HG02759 (cell line): ENCODE results near the gene EFNA4.

Source experiments
- ATAC-seq: cut with Tn5 transposase; IDR thresholded peaks from one replicate; pipeline ENCODE4 v1.9.1; 2021; ENCODE audit warnings: mild to moderate bottlenecking, moderate library complexity; ENCODE audit not compliant: unreplicated experiment

Gene EFNA4

DNA sequence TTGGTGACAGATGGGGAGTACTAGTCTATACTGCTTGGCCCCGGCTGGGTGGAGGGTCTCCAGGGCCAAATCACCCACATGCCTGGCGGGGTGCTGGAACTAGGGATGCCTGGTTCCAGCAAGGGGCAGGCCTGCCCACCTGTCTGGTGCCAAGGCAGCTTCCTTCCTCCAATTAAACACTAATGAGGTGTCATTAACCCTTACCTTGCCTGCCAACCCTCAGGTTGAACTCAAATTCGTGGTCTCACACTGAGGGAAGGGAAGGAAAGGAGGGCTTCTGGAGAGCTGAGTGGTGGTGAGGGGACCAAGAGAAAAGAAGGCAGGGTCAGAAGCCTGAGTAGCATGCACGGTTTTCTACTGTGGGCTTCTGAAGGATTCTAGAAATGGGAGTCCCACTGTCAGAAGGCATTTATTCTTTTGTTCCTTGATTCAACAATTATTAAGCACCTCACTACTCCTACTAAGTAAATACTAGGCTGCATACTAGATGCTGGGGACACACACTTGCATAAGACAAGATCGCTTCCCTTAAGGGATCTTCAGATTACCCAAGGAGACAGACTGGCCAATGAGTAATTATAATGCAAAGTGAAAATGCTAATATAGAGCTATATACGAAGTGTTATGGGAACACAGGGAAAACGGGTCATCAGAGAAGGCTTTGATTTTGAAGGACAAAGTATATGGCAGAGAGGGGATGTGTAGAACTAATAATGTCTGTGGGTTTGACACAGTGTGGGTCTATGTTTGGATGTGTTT, 9.2 kb downstream of the EFNA4 start:
- no peak for ATAC-seq

GRCh38 chr1:155073377-155074242, 10.1 kb downstream of the EFNA4 start:
- ATAC-seq, result no peak

DNA sequence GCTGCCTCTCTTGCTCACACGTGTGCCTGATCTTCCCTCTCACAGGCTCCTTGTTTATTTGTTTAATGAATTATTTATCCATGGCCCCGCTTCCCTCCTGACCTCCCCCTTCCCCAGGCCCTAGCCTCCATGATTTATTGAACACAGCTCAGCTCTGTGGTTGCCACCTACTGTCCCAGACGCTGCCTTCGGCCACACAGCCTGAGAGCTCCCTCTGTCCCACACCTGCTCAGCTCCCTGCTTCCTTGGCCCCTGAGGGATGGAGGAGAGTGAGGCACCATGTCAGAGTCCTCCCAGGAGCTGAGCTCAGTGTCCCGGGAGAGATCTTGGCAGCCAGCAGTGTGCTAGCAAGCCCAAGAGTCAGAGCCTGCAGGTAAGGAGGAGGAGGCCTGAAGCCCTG, 12.0 kb downstream of the EFNA4 start:
- ATAC-seq, result no peak

- ATAC-seq, result no peak
These were observed 12.8 kb downstream of the EFNA4 start for GRCh38 chr1:155076371-155076770.

DNA sequence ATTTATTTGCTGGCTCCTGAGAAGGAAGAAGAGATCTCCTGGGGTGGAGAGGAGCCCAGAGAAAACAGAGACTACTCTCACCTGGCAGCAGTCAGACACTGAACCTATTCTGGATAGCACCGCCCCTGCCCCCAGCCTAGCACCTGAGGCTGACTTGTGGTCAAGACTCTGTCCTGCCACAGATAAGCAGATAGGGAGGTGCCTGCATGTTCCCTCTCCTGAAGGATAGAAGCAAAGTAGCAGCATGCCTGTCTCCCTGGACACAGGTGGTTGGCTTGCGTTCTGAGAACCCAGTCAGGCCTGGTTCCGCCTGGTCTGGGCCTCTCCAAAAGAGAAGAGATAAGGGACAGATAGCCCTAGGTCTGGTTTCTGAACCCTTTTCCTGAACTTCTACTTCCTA, 13.8 kb downstream of the EFNA4 start:
- ATAC-seq, result no peak

DNA sequence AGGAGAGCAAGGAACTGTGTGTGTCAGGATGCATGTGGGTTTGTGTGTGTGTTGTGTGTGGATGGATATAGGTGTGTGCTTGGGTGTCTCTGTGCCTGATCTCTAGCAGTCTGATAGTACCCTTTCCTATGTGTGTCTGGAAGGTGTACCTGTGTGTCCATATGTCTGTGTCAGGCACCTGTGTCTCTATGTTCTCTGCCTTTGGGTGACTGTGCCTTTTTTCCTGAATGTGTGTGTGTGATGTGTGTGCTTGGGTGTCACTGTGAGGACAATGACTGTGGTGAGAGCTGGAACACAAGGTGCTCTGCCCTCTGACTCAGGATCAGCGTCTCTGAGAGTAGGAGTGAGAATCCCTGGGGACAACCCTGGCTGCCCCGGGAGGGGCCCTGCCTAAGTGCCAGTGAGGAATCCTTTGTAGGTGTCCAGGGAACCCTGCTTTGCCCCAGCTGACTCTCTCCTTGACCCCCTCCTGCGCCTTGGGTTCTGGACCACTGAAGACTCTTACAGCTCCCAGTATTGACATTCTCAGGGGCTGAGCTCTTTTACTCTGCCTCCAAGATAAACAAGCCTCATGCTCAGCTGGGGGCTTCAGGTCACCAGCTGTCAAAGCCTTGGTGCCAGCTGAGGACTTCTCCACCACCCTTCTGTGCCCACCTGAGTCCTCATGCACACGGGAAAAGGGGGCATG, 14.4 kb downstream of the EFNA4 start:
- no peak for ATAC-seq

- ATAC-seq, result peak; percentile 58
These were observed 15.1 kb downstream of the EFNA4 start, which contains the start of gene EFNA3 for GRCh38 chr1:155078469-155079209. Gene EFNA3 (plus strand): TSS chr1:155078837. CDS start chr1:155078942, 105 bp downstream.

DNA sequence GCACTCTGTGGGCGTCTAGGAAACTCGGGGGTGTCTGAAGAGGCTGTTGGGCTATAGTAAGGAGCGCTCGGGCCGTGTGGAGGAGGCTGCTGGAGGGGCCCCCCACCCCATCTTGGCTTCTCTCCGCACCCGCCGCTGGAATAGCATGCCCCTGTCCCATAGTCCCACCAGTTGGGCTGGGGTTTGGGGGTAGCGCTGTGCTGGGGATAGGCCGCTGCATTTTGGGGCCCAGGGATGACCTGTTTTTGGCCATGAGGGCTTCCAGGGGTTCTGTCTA, 15.6 kb downstream of the EFNA4 start:
- ATAC-seq, result no peak

- no peak for ATAC-seq
These were observed 16.2 kb downstream of the EFNA4 start for GRCh38 chr1:155079487-155080311.

DNA sequence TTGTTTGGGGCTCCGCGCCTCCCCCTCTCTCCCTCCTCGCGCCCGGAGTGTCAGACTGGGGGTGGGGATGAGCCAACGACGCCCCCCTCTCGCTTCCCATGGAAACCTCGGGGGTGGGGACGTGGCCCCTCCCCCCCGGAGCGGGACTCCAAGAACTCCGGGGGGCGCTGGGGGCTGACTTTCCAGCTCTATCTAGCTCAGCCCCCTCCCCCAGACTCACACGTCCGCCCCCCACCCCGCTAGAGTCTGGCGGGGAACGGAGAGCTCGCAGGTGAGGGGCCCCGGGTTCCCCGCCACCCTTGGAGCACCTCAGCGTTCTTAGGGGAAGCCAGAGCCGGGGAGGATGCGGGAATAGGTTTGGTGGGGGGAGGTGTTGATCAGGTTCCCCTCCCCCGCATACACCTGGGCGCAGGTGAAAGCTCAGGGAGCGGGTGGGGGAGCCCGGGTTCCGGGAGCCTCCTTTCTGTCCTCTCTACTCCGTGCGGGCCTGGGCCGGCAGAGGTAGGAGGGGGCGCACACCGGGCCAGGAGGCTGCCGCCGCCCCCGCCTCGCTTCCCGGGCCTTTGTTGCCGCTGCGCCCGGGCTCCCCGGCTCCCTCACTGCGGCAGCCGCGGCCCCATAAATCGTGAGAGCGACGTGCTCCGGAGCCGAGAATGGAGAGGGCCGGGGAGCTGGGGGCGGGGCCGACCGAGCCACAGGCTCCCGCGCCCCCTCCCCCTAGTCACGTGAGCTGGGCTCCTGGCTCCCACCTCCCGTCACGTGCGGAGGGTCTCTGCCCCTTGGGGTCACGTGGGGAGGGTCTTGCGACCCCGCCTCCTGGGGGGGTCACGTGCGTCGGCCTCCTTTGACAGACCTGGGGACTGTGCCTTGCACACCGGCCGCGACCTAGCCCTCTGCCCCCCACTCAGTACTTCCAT, 17.0 kb downstream of the EFNA4 start:
- ATAC-seq, result no peak

- no peak for ATAC-seq
These were observed 18.1 kb downstream of the EFNA4 start for GRCh38 chr1:155081472-155082300.

DNA sequence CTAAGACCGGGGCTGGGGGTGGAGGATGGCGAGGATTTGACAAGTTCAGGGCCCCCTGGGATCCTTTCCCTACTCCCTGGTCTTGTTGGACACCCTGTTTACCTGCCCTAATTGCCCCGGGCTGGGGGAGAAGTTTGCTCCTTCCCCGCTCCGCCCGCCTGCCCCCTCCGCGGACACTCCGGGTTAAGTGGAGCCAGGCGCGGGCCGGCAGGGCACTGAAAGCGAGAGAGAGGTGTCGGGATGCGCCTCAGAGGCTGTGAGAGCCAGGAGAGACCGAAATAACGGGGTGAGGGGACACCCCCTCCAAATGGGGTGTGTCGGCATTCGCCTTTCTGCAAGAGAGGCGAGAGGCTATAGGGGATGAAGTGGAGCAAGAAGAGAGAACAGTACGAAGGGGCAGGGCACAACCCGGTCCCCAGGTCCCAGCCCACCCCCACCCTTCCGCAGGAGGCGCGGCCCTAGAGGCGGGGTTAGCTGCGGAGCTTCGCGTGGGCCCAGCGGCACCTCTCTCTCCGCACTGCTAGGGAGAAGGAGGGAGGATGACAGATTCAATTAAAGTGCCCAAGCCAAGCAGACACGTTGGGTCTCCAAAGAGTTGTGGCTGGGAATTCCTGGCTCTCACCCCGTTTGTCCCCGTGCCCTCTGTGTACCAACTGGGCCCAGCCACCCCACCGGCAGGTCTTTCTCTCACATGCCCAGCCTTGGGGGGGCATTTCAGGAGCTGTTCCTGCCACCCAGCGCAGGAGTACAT, 18.9 kb downstream of the EFNA4 start:
- no peak for ATAC-seq

DNA sequence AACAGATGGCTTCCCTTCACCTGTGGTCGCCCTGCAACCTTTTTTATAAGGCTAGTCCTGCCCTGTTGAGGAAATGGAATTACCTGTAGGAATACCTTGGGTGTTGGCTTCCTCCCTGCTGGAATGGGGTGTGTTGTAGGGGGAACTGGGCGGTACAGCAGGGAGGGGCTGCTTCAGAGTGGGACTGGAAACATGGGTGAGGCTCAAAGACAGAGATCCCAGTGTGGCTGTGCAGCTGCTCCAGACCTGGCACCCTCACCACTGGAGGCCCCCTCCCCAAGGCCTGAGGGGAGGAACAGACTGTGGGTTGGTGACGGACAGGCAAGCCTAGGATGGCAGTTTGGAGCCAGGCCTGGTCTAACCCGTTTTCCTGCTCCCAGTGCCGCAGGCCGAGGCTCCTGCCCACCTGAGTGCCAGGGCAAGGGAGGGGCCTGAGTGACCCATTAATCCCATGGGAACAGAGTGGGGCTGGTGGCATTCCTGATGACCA, 19.6 kb downstream of the EFNA4 start:
- ATAC-seq, result no peak

DNA sequence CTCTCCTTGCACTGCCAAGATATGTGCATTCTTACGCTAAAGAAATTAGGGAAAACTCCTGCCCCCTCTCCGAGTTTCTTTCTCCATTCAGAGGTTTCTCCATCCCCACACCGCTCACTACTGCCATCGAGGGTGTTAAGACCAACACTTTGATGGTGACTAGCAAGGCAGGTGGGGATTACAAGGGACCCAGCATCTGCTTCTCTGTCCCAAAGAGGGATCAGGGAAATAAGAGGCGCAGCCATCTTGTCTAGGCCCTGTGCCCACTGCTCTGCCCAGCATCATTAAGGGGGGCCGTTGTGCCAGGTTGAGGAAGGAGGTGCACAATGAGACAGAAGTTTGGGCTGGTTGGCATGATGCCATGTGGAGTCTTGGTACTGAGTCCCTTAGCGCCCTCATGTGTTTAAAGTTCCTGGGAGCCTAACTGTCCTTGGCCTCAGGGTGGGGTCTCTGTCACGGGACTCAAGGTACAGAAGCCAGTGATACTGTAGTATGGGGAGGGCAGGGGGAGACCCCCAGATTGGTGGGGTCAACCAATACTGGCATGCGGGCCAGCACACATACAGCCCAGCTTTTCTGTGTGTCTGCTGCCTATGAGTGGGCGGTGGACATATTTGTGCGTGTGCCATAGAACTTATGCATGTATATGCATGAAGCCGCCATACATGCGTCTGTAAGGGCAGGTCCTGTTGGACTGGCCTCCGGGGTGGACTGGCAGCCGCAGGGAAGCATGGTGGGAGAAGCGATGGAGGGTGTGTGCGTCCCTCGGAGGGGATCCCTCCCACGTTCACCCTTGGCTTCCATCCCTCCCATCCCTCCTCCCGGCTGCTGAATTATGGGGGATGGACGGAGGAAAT, 20.6 kb downstream of the EFNA4 start:
- no peak for ATAC-seq

DNA sequence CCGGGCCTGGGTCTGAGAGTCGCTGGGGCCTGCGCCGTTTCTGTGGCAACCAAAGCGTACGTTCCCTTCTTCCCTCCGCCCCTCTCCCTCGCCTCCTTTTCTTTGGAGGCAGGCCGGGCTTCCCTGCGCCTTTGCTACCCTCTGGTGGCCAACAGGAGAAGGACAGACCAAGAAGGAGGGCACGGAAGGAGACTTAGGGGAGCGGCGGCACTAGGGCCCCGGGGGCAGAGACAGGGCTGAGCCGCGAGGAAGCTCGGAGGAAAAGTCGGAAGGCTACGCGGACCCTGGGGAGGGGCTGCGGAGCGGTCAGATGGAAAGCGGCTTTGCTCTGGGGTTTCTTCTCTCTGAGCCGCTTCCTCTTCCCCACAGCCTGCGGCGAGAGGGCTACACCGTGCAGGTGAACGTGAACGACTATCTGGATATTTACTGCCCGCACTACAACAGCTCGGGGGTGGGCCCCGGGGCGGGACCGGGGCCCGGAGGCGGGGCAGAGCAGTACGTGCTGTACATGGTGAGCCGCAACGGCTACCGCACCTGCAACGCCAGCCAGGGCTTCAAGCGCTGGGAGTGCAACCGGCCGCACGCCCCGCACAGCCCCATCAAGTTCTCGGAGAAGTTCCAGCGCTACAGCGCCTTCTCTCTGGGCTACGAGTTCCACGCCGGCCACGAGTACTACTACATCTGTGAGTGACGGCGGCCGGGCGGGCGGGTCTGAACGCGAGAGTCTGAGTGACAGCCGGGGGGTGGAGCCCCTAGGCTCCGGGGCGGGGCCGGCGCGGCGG, 21.4 kb downstream of the EFNA4 start:
- peak; percentile 79 for ATAC-seq
